NCI-H2196 treated with DMSO at 0.1 percent for 48 hours (cell line): Measurements from ENCODE around the gene DHX30.
"Not testable (repeated sequence)": the region's sequence is repeated elsewhere in the genome, so short reads cannot be mapped to it uniquely, and the experiment has no call there.

Source experiments
- DNase-seq: peaks from one replicate; lab custom pipeline; 2025; ENCODE audit not compliant: unreplicated experiment; lab: John Stamatoyannopoulos, UW

DHX30 gene

GRCh38 chr3:47802734-47803479 is at the start of gene DHX30:
DHX30 (plus strand) TSS chr3:47803138; CDS start chr3:47810684, 7,546 bp downstream.
- DNase-seq: peak; percentile 12

GRCh38 chr3:47758261-47759025 is 44.5 kb upstream of the DHX30 start:
- DNase-seq: no peak

- DNase-seq: not testable (repeated sequence)
These were observed 42.7 kb upstream of the DHX30 start for GRCh38 chr3:47760207-47760606.

- DNase-seq: no peak
These were observed 41.9 kb upstream of the DHX30 start for GRCh38 chr3:47761046-47761445.

- no peak for DNase-seq
These were observed 40.7 kb upstream of the DHX30 start for GRCh38 chr3:47762233-47762632.

- no peak for DNase-seq
These were observed 36.8 kb upstream of the DHX30 start for GRCh38 chr3:47766186-47766585.

- DNase-seq: no peak
These were observed 30.9 kb upstream of the DHX30 start for GRCh38 chr3:47772047-47772446.

- no peak for DNase-seq
These were observed 30.1 kb upstream of the DHX30 start for GRCh38 chr3:47772788-47773187.

GRCh38 chr3:47778746-47779145 is 24.2 kb upstream of the DHX30 start:
- DNase-seq: no peak

GRCh38 chr3:47780741-47781684 is 21.9 kb upstream of the DHX30 start:
- DNase-seq: no peak

GRCh38 chr3:47781685-47782445 is 21.1 kb upstream of the DHX30 start, which contains the start of gene SMARCC1:
SMARCC1 (minus strand) TSS chr3:47781893; CDS start chr3:47781797, 96 bp downstream.
- DNase-seq: peak; percentile 72

- no peak for DNase-seq
These were observed 20.3 kb upstream of the DHX30 start for GRCh38 chr3:47782446-47783308.

GRCh38 chr3:47783673-47784072 is 19.3 kb upstream of the DHX30 start:
- DNase-seq: no peak

GRCh38 chr3:47791193-47791855 is 11.6 kb upstream of the DHX30 start:
- no peak for DNase-seq

GRCh38 chr3:47792699-47793098 is 10.2 kb upstream of the DHX30 start:
- no peak for DNase-seq

GRCh38 chr3:47794544-47794943 is 8.4 kb upstream of the DHX30 start:
- DNase-seq: no peak

- DNase-seq: no peak
These were observed 3.2 kb upstream of the DHX30 start for GRCh38 chr3:47799733-47800132.

GRCh38 chr3:47803480-47804025 is 615 bp downstream of the DHX30 start:
- no peak for DNase-seq

GRCh38 chr3:47804577-47804976 is 1.6 kb downstream of the DHX30 start:
- DNase-seq: no peak
